Measurements from ENCODE around the gene BCKDHB.

DNA sequence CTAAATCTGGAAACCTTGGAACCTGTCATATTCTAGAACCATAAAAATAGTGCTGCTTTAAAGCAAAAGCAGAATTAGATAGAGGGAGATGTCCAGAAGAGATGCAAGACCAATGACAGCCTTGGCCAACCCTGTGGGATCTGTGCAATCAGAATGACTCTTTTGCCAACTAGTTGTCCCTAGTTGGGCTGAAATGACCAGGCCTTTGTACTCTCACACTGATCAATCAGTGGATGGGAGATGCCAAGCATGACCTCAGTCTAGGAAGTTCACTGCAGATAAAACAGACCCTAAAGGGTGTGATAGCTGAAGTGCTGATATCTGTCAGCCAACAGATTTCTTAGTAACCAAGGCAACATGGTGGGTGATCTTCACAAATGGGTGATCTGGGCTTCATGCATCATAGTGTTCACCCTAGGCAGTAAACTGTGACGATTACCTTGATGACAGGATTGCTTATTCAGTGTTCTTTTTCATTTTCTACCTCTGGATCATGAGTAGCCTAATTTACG lies 52.1 kb downstream of the BCKDHB start:
- no peak for TF ChIP-seq EP300 (IDR thresholded peaks at IDR 0.05; ENCODE audit: low read depth)
- TF ChIP-seq POLR2AphosphoS5 (IDR thresholded peaks at IDR 0.05), result no peak
- TF ChIP-seq, protein P1, sequence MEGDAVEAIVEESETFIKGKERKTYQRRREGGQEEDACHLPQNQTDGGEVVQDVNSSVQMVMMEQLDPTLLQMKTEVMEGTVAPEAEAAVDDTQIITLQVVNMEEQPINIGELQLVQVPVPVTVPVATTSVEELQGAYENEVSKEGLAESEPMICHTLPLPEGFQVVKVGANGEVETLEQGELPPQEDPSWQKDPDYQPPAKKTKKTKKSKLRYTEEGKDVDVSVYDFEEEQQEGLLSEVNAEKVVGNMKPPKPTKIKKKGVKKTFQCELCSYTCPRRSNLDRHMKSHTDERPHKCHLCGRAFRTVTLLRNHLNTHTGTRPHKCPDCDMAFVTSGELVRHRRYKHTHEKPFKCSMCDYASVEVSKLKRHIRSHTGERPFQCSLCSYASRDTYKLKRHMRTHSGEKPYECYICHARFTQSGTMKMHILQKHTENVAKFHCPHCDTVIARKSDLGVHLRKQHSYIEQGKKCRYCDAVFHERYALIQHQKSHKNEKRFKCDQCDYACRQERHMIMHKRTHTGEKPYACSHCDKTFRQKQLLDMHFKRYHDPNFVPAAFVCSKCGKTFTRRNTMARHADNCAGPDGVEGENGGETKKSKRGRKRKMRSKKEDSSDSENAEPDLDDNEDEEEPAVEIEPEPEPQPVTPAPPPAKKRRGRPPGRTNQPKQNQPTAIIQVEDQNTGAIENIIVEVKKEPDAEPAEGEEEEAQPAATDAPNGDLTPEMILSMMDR (IDR thresholded peaks at IDR 0.05), result no peak
